A673 (cell line): ENCODE data around the gene OLAH.

Experiments used
- CTCF ChIP-seq: fragments of 300-800, 200-600 bp; sonication (generic); conservative IDR thresholded peaks from 2 replicates; pipeline ENCODE4 v1.5.1; 2017; ENCODE audit warnings: low read depth, mild to moderate bottlenecking, antibody characterized with exemption, low read length, moderate library complexity, mixed read lengths
- EZH2 ChIP-seq: fragments of 200-600 bp; sonication (generic); IDR thresholded peaks from 2 replicates; pipeline ENCODE4 v1.6.1; 2017; ENCODE audit warnings: borderline replicate concordance, low read depth, mild to moderate bottlenecking, mixed read lengths, antibody characterized with exemption, low read length; ENCODE audit not compliant: poor library complexity, severe bottlenecking

- TF ChIP-seq CTCF = no peak
- TF ChIP-seq EZH2 = no peak
These were observed 47.7 kb downstream of the OLAH start for GRCh38 chr10:15091418-15091817.
